ENCODE data around the gene ARID3A.

- TF ChIP-seq, protein P1, sequence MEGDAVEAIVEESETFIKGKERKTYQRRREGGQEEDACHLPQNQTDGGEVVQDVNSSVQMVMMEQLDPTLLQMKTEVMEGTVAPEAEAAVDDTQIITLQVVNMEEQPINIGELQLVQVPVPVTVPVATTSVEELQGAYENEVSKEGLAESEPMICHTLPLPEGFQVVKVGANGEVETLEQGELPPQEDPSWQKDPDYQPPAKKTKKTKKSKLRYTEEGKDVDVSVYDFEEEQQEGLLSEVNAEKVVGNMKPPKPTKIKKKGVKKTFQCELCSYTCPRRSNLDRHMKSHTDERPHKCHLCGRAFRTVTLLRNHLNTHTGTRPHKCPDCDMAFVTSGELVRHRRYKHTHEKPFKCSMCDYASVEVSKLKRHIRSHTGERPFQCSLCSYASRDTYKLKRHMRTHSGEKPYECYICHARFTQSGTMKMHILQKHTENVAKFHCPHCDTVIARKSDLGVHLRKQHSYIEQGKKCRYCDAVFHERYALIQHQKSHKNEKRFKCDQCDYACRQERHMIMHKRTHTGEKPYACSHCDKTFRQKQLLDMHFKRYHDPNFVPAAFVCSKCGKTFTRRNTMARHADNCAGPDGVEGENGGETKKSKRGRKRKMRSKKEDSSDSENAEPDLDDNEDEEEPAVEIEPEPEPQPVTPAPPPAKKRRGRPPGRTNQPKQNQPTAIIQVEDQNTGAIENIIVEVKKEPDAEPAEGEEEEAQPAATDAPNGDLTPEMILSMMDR (IDR thresholded peaks at IDR 0.05; ENCODE audit: low read length): no peak
- TF ChIP-seq EZH2 (optimal IDR thresholded peaks at IDR 0.05; ENCODE audit: low read depth, low read length): no peak
Observed at GRCh38 chr19:903266-903797, 22.5 kb upstream of the ARID3A start.

Data from MM.1S (cell line).